Stomach (tissue), 4 donors: Measurements from ENCODE around the gene SOX5.

Experiments
- CTCF ChIP-seq, 7 experiments: fragments of 450-650 bp in 4 of 7; fragments of 200-600 bp in 3 of 7; sonication (generic) in 3 of 7; IDR thresholded peaks; one replicate each; pipeline ENCODE4 v1.5.1; 2016 to 2019; ENCODE audit warnings: antibody characterized with exemption in 7 of 7, control low read depth in 2 of 7, mild to moderate bottlenecking in 1 of 7
- POLR2A ChIP-seq, 4 donors: fragments of 450-650 bp; IDR thresholded peaks; one replicate each; pipeline ENCODE4 v1.6.1; 2016; ENCODE audit warnings: antibody characterized with exemption in 4 of 4, control low read depth in 2 of 4, mild to moderate bottlenecking in 1 of 4, moderate library complexity in 1 of 4

- TF ChIP-seq POLR2A (IDR thresholded peaks at IDR 0.05) (no peak), CTCF (IDR thresholded peaks at IDR 0.05) (no peak)
Measured at GRCh38 chr12:23694920-23695319, 254.6 kb downstream of the SOX5 start.
